Measurements from ENCODE around the gene SCML2. TPM values are rescaled to one million over a fixed set of nuclear protein-coding genes. Genes with fewer than 3 reads are reported as not detected.

Gene SCML2
- total and polyA plus RNA-seq, 2 of the 8 experiments (the other 6 are each of a cell fraction or from before 2014, with no cell fraction given): 14.6 to 18.9 TPM

Small RNA genes lying within 50 kb of the gene (small RNA-seq; reads per million reads assigned to genes)
- not detected for gene RF00019 (ENCODE audit: insufficient read depth)
- gene TMSB10P2 (ENCODE audit: insufficient read depth): not detected

Other genes starting within 250 kb of the SCML2 start
- not detected in 2 replicates for gene BEND2, start 133.8 kb downstream of the SCML2 start, total RNA-seq (2021; fragmentation: NEBNext Ultra II Directional; extraction: Animal tissue kit (Norgen Biotek cat#: 25700))
- gene BEND2, start 133.8 kb downstream of the SCML2 start, polyA plus RNA-seq (2011; rRNA removed): not detected in 2 replicates
- 15.1 and 15.6 TPM in 2 replicates for gene CDKL5, start 70.9 kb upstream of the SCML2 start, total RNA-seq (2021; fragmentation: NEBNext Ultra II Directional; extraction: Animal tissue kit (Norgen Biotek cat#: 25700))
- 3.8 and 5.5 TPM in 2 replicates for gene CDKL5, start 70.9 kb upstream of the SCML2 start, polyA plus RNA-seq (2011; rRNA removed)